GM18517 (cell line): ENCODE results near the gene NMUR1.

Experiments used
- ATAC-seq: cut with Tn5 transposase; IDR thresholded peaks from one replicate; pipeline ENCODE4 v1.9.1; 2021; ENCODE audit warnings: mild to moderate bottlenecking, moderate library complexity; ENCODE audit not compliant: unreplicated experiment

Gene NMUR1

DNA sequence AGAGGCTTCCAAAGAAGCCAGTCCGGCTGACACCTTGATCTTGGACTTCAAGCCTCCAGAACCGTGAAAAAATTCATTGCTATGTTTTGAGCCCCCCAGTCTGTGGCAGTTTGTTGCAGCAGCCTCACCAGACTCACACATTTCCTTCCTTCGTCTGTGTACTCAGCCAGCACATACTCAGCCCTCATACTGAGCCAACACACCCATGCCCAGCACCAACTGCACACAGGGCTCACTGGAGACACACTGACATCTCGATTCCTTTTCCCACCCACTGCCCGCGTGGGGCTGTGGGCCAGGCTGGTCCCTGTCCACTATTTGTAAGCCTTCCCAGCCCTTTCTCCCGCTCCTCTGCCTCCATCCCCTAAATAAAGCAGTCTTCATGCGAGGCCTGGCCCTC, 24.1 kb upstream of the NMUR1 start:
- ATAC-seq: no peak

- no peak for ATAC-seq
These were observed 22.5 kb upstream of the NMUR1 start for GRCh38 chr2:231552752-231553151.

GRCh38 chr2:231549446-231550239, 19.4 kb upstream of the NMUR1 start:
- ATAC-seq: no peak

DNA sequence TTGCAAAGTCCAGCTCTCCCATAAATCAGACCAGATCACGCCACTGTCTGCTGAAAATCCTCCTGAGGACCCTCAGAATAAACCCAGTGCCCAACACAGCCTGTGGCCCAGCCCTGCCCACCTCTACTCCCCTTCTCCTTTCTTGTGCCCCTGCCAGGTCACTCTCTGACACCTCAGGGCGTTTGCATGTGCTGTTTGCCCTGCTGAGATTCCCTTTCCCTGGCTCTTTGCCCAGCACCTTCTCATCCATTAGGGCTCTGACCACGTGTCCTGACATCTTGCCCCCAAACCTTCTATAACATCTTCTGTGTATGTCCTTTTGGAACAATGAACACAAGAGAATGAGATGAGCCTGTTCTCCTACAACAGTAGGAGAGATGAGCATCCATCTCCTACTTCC, 18.5 kb upstream of the NMUR1 start:
- no peak for ATAC-seq

DNA sequence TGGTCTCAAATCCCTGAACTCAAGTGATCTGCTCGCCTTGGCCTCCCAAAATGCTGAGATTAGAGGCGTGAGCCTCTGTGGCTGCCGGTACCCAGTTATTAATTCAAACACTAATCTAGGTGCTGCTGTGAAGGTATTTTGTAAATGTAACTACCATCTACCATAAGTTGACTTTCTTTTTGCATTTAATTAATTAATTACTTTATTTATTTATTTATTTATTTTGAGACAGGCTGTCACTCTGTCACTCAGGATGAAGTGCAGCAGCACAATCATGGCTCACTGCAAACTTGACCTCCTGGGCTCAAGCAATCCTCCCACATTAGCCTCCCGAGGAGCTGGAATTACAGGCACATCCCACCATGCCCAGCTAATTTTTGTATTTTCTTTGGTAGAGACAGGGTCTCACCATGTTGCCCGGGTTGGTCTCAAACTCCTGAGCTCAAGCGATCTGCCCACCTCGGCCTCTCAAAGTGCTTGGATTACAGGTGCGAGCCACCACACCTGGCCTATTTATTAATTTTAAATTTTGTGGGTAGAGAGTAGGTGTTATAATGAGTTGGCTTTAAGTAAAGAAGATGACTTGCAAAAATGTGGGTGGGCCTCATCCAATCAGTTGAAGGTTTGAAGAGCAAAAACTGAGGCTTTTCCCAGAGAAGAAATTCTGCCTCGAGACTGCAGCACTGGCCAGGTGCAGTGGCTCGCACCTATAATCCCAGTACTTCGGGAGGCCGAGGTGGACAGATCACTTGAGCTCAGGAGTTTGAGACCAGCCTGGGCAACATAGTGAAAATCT, 17.3 kb upstream of the NMUR1 start:
- ATAC-seq: no peak

DNA sequence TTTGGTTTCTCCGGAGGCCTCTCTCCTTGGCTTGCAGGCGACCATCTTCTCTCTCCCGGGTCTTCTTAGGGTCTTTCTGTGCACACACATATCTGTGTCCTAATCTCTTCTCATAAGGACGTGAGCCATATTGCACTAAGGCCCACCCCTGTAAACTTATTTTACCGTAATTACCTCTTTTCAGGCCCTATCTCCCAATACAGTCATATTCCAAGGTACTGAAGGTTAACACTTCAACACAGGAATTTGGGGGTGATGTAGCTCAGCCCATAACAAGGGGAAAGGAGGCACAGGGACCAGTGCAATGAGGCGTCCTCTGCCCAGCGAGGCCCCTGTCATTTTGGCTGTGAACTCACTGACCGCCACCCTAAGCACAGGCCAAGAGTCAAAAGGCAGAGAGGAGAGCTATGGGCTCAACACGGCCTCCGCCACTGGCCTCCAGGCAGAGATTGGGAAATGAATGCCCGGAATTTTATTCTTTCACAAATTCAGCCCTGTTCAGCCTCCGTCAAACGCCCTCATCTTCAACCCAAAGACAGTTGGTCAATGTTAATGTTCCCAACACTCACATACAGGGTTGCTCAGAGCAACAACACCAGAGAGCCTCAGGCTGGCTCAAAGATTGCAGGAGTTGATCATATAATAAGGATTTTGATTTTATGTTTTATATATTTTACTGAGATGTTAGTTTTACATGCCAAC, 15.9 kb upstream of the NMUR1 start:
- ATAC-seq: no peak

GRCh38 chr2:231545105-231545902, 15.1 kb upstream of the NMUR1 start:
- ATAC-seq: peak; percentile 98

- ATAC-seq: no peak
These were observed 11.9 kb upstream of the NMUR1 start for GRCh38 chr2:231542136-231542535.

- ATAC-seq: no peak
These were observed 11.4 kb upstream of the NMUR1 start for GRCh38 chr2:231541645-231542044.

DNA sequence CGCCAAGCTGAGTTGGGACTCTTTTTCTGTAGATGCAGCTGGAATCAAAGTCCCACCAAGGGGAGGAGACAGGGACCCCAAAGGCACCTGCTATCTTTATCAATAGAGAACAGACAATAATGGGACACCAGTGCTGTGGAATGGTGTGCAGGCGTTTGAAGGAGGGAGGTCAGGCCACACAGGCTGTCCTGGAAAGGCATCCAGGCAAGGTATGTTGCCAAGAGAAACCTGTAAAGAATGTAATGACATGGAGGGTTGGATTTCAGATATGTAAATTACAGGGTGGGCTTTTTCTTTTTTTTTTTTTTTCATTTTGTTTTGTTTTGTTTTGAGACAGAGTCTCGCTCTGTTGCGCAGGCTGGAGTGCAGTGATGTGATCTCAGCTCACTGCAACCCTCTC, 9.7 kb upstream of the NMUR1 start:
- ATAC-seq: no peak

- no peak for ATAC-seq
These were observed 5.7 kb upstream of the NMUR1 start for GRCh38 chr2:231535961-231536360.

DNA sequence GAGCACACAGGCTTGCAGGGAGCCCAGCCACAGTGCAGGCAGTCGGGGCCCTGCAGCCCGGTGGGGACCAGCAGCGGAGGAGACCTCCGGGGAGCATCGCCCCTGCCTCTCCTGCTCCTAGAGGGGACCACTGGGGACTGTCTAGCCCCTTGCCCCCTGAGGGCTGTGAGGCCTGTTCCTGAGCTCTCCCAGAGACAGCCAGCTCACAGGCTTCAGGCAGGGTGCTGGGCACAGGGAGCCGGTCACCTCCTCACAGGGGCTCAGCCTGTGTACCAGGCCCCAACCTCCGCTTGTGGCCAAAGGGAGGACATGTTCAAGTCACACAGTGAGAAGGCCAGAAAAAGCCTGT, 3.5 kb upstream of the NMUR1 start:
- ATAC-seq: no peak

GRCh38 chr2:231533086-231533776, 3.0 kb upstream of the NMUR1 start:
- ATAC-seq: no peak

GRCh38 chr2:231532756-231533035, 2.5 kb upstream of the NMUR1 start:
- no peak for ATAC-seq

DNA sequence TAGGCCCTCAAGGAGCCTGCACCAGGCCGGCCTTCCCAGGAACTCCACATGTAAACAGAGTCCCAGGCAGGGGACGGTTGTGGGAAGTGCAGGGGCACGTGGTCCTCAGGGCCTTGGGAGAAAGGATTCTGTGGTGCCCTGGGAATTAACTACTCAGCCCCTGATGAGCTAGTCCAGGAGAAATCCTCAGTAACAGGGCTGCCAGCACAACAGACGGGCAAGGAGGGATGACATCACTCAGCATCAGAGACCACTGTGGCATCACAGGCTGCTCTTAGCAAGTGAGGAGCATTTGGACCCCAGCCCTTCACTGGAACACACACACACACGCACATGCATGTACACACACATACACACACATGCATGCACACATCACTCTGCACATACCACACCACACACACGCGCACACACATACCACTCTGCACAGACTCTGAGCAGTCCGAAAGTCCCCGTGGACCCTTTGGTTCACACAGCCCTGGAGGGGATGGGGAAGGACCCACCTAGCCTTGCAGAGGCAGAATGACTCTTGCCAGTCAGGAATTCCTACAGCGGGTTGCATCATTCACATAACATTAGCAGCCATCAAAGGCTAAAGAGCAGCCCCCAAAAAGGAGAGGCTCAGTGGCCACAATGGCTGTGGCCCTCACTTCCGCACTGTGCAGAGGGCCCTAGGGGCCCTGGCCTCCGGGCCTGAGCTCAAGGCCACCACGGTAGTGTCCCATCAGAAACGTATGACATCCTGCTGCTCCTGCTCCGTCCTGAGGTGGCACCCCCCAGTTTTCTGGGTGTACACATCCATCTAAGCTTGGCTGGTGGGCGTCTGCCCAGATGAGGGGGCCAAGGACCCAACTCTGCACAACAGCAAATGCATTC, 1.9 kb upstream of the NMUR1 start:
- ATAC-seq: no peak

- ATAC-seq: no peak
These were observed 1.2 kb upstream of the NMUR1 start for GRCh38 chr2:231531466-231531865.

DNA sequence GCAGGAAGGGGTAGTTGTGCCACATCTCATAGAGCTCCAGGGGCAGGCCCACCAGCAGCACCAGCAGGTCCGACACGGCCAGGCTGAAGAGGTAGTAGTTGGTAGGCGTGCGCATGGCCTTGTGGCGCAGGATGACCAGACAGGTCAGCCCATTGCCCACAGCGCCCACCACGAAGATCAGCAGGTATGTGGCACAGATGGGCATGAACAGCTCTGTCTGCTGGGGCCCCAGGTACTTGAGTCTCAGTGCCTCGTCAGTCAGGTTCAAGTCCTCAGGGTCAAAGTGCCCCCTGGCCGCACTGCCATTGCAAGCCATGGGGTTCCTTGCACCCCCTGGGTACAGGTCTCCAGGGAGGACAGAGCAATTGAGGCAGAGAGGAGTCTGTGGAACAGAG, 1.6 kb downstream of the NMUR1 start:
- ATAC-seq: no peak

- ATAC-seq: no peak
These were observed 2.1 kb downstream of the NMUR1 start for GRCh38 chr2:231527955-231528635.

DNA sequence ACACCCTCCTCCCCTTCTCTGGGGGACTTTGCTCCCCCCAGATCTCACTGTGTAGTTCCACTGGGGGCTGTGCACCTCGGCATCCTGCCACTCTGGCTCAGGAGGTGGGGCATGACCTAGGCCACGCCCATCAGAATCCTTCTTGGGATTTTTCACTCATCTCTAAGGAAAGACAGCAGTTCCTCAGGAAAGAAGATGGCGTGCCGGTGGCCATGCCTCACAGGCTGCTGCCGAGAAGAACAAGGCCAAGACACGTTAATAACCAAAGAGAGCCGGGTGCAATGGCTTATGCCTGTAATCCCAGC, 3.2 kb downstream of the NMUR1 start:
- ATAC-seq: no peak
